ENCODE results near the gene MID1IP1. TPM values are rescaled to one million over a fixed set of nuclear protein-coding genes. Genes with fewer than 3 reads are reported as not detected.

Gene MID1IP1
- total RNA-seq, 1 donor from 2014 or later, result 32.7 TPM

DNA sequence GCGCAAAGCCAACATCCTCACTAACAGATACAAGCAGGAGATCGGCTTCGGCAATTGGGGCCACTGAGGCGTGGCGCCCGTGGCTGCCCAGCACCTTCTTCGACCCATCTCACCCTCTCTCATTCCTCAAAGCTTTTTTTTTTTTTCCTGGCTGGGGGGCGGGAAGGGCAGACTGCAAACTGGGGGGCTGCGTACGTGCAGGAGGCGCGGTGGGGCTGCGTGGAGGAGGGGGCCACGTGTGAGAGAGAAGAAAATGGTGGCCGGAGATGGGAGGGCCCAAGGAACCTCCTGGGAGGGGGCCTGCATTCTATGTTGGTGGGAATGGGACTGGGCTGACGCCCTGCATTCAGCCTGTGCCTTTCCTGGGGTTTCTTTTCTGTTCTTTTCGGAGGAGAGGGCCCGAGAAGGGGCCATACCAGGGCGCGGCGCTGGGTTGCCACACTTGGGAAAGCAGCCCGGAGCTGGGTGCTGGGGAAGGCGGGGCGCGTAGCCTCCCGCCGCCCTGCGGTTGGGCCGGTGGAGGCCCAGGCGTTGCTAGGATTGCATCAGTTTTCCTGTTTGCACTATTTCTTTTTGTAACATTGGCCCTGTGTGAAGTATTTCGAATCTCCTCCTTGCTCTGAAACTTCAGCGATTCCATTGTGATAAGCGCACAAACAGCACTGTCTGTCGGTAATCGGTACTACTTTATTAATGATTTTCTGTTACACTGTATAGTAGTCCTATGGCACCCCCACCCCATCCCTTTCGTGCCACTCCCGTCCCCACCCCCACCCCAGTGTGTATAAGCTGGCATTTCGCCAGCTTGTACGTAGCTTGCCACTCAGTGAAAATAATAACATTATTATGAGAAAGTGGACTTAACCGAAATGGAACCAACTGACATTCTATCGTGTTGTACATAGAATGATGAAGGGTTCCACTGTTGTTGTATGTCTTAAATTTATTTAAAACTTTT lies 4.5 kb downstream of the MID1IP1 start:
- TF ChIP-seq, protein P1, sequence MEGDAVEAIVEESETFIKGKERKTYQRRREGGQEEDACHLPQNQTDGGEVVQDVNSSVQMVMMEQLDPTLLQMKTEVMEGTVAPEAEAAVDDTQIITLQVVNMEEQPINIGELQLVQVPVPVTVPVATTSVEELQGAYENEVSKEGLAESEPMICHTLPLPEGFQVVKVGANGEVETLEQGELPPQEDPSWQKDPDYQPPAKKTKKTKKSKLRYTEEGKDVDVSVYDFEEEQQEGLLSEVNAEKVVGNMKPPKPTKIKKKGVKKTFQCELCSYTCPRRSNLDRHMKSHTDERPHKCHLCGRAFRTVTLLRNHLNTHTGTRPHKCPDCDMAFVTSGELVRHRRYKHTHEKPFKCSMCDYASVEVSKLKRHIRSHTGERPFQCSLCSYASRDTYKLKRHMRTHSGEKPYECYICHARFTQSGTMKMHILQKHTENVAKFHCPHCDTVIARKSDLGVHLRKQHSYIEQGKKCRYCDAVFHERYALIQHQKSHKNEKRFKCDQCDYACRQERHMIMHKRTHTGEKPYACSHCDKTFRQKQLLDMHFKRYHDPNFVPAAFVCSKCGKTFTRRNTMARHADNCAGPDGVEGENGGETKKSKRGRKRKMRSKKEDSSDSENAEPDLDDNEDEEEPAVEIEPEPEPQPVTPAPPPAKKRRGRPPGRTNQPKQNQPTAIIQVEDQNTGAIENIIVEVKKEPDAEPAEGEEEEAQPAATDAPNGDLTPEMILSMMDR (IDR thresholded peaks at IDR 0.05), result peak; percentile 16
- H3K27ac Mint-ChIP-seq (ENCODE audit: unreplicated experiment), result peak overlapping the region; percentile 99

DNA sequence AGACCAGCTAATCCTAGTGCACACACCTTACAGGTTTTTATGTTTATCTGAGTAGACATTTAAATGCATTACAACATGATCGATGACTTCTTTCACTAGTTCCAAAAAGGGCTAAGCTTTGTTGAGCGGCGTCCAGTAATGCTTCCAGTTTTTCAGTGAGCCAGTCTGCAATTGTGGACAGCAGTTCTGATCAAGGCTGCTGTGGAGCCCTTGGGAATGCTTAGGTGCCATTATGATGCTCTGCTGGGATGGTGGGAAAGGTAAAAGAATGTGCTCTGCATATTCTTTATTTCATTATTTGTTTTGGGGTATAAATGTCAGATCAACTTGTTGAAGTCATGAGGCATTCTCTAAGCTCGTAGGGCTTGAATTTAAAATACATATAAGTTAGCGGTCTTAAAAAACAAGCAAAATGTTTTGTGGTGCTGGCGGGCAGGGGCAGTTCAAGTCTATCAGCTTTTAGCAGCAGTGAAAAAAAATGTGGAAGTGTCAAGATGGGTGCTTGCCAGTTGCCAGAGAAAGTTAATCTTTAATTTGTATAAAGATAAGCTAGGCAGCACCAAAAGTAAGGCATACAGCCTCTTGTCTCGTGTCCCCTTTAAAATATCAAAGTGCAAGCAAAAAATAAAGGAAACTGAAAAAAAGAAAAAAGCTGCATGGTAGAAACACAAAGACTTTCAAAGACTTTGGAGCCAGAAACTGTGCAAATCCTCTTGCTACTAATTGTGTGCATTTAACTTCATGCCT lies 5.8 kb downstream of the MID1IP1 start:
- peaks cover 28% of the 10 kb centered on the region for H3K4me1 Mint-ChIP-seq (ENCODE audit: low read depth)
- H3K9me3 Mint-ChIP-seq (ENCODE audit: low read depth), result no peaks in the 10 kb centered on the region
- H3K27ac Mint-ChIP-seq (ENCODE audit: unreplicated experiment), result peak overlapping the region; percentile 70
- DNase-seq (ENCODE audit: low spot score), result no peak
- TF ChIP-seq, protein P1 (IDR thresholded peaks at IDR 0.05), result no peak
- H3K4me3 Mint-ChIP-seq (ENCODE audit: unreplicated experiment), result peak overlapping the region; percentile 96
- H3K36me3 Mint-ChIP-seq (ENCODE audit: low read depth), result peaks cover 2% of the 10 kb centered on the region
- H3K27me3 Mint-ChIP-seq (ENCODE audit: low read depth), result no peaks in the 10 kb centered on the region

More for the DNA sequence above, 4.5 kb downstream of the MID1IP1 start:
- no peaks in the 10 kb centered on the region for H3K9me3 Mint-ChIP-seq (ENCODE audit: low read depth)
- H3K4me3 Mint-ChIP-seq (ENCODE audit: unreplicated experiment), result peak overlapping the region; percentile 96
- no peaks in the 10 kb centered on the region for H3K27me3 Mint-ChIP-seq (ENCODE audit: low read depth)
- no peak for DNase-seq (ENCODE audit: low spot score)
- H3K36me3 Mint-ChIP-seq (ENCODE audit: low read depth), result peaks cover 2% of the 10 kb centered on the region
- peaks cover 27% of the 10 kb centered on the region for H3K4me1 Mint-ChIP-seq (ENCODE audit: low read depth)

DNA sequence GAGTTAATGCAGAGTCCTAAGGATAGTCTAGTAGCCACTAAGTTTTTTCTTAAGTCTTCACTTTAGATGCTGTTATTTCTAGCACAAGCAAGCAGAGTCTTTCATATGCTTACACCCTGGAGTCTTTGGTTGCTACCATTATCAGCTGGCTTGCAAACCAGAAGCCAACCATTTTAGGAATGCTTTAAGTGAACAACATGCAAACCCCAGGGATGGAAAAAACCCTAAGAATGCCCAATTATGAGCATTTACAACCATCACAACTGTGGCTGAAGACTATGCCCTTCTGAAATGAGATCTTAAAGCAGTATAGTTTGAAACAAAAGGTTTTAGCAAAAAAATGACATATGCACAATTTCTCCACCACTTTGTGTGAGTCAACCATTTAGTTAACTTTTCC lies 6.6 kb downstream of the MID1IP1 start:
- DNase-seq (ENCODE audit: low spot score), result no peak
- Mint-ChIP-seq H3K27ac (ENCODE audit: unreplicated experiment) (peak overlapping the region; percentile 42), H3K27me3 (ENCODE audit: low read depth) (no peaks in the 10 kb centered on the region), H3K9me3 (ENCODE audit: low read depth) (no peaks in the 10 kb centered on the region), H3K4me1 (ENCODE audit: low read depth) (peaks cover 25% of the 10 kb centered on the region), H3K36me3 (ENCODE audit: low read depth) (peaks cover 2% of the 10 kb centered on the region), H3K4me3 (ENCODE audit: unreplicated experiment) (no peak overlapping the region)
- TF ChIP-seq, protein P1 (IDR thresholded peaks at IDR 0.05), result no peak

DNA sequence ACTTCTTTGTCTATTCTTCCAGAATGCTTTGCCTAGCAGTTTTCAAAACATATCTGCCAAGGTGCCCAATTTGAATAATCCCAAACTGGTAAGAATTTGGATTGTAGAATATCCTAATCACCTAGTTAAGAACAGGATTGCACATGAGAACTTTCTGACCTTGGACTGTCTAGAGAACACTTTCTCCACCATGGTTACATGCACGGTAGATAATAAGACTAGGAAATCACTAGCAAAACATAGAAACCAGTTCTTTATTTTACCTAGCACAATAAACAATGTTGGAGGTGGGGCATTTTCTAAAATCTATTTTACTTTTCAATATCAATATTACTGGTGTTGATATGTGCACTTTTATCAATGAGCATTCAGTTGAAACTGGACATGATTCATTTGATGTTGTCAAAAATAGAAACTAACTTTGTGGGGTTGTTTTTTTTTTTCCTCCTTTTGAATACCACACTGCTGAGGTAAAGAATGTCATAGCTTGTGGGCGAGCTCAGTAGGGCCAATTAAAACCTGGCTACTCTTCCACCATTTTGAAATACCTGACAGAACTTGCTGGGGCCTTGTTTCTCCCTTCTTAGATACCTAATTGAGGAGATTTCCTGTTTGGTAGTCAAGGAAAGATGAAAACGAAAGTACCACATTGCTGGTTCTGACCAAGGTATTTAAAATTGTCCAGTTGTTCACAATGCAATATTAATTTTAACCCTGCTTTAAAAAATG lies 10.4 kb downstream of the MID1IP1 start:
- Mint-ChIP-seq H3K4me3 (ENCODE audit: unreplicated experiment) (no peak overlapping the region), H3K9me3 (ENCODE audit: low read depth) (peaks cover 5% of the 10 kb centered on the region), H3K27me3 (ENCODE audit: low read depth) (no peaks in the 10 kb centered on the region), H3K27ac (ENCODE audit: unreplicated experiment) (peak overlapping the region; percentile 54), H3K36me3 (ENCODE audit: low read depth) (no peaks in the 10 kb centered on the region), H3K4me1 (ENCODE audit: low read depth) (peaks cover 14% of the 10 kb centered on the region)
- TF ChIP-seq, protein P1 (IDR thresholded peaks at IDR 0.05), result no peak
- DNase-seq (ENCODE audit: low spot score), result no peak

DNA sequence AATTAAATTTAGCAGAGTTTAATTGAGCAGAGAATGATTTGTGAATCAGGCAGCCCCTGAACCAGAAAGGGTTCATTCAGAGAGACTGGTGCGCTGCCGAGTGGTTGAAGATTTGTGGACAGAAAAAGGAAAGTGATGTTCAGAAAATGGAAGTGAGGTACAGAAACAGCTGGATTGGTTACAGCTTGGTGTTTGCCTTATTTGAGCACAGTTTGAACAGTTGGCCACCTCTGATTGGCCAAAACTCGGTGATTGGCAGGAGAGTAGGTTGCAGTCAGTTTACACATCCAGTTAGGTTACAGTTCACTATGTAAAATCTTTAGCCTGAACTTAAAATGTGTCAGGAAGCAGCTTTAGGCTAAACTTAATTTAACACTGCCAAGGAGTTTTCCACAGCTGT lies 14.9 kb downstream of the MID1IP1 start:
- H3K4me1 Mint-ChIP-seq (ENCODE audit: low read depth), result peaks cover 8% of the 10 kb centered on the region
- H3K4me3 Mint-ChIP-seq (ENCODE audit: unreplicated experiment), result no peak overlapping the region
- no peaks in the 10 kb centered on the region for H3K36me3 Mint-ChIP-seq (ENCODE audit: low read depth)
- H3K27me3 Mint-ChIP-seq (ENCODE audit: low read depth), result no peaks in the 10 kb centered on the region
- H3K9me3 Mint-ChIP-seq (ENCODE audit: low read depth), result peaks cover 6% of the 10 kb centered on the region
- no peak overlapping the region for H3K27ac Mint-ChIP-seq (ENCODE audit: unreplicated experiment)
- TF ChIP-seq, protein P1 (IDR thresholded peaks at IDR 0.05), result no peak
- DNase-seq (ENCODE audit: low spot score), result no peak

Measured in chondrocyte (in vitro differentiated cells).